Panc1 (cell line): ENCODE data around the gene LBR. TPM values are rescaled to one million over a fixed set of nuclear protein-coding genes. Genes with fewer than 3 reads are reported as not detected.

Source experiments
- ATAC-seq: fragments of 200-7000 bp; cut with Tn5 transposase; 2 replicates; pipeline ENCODE4 v1.9.1; 2020; ENCODE audit warnings: mild to moderate bottlenecking, moderate library complexity
- BruUV-seq: library from RNA; stranded (reverse); fragments of 400-500 nt; replicated peaks from 2 replicates; lab custom pipeline; 2021; lab: Mats Ljungman, UMichigan
- CTCF ChIA-PET: fragments of 300-600 bp; sonication (Branson Sonifier 250); formaldehyde crosslinking; loops from one replicate; lab custom pipeline; 2022; ENCODE audit warnings: antibody characterized with exemption; lab: Charles Lee
- POLR2A ChIA-PET: fragments of 300-600 bp; sonication (Branson Sonifier 250); formaldehyde crosslinking; loops from one replicate; lab custom pipeline; 2022; ENCODE audit warnings: antibody characterized with exemption; lab: Charles Lee
- DNase-seq: peaks from one replicate; pipeline ENCODE4 v3.0.0-alpha.2; 2010; ENCODE audit warnings: low read depth, low spot score
- H3K27ac ChIP-seq: 2 replicates; pipeline ENCODE4 v1.5.1; 2011; ENCODE audit warnings: mild to moderate bottlenecking, low read length, inconsistent platforms
- H3K27me3 ChIP-seq: fragments of 200-500 bp; sonication (Bioruptor generic); 2 replicates; pipeline ENCODE4 v1.6.0; 2014; ENCODE audit warnings: low read length, inconsistent platforms; ENCODE audit not compliant: control insufficient read depth, insufficient read depth
- H3K36me3 ChIP-seq: fragments of 200-500 bp; sonication (Bioruptor generic); 2 replicates; pipeline ENCODE4 v1.5.1; 2014; ENCODE audit warnings: inconsistent platforms, mild to moderate bottlenecking, low read length, moderate library complexity; ENCODE audit not compliant: control insufficient read depth, insufficient read depth
- H3K4me1 ChIP-seq: 2 replicates; pipeline ENCODE4 v1.5.1; 2011; ENCODE audit warnings: inconsistent platforms, mild to moderate bottlenecking, low read length, moderate library complexity; ENCODE audit not compliant: control insufficient read depth, insufficient read depth
- H3K4me3 ChIP-seq, 2 experiments: 2 replicates each; pipeline ENCODE4 v1.5.1; 2011 to 2012; ENCODE audit warnings: low read depth in 2 of 2, low read length in 2 of 2, mild to moderate bottlenecking in 2 of 2, inconsistent platforms in 1 of 2, moderate library complexity in 1 of 2
- H3K9me3 ChIP-seq: fragments of 200-500 bp; sonication (Bioruptor generic); 2 replicates; pipeline ENCODE4 v1.5.1; 2014; ENCODE audit warnings: low read depth, mild to moderate bottlenecking, inconsistent platforms, low read length, moderate library complexity; ENCODE audit not compliant: control insufficient read depth, insufficient read depth
- CTCF ChIP-seq: fragments of 450-650 bp; IDR thresholded peaks from 2 replicates; pipeline ENCODE4 v1.5.1; 2017; ENCODE audit warnings: mild to moderate bottlenecking
- POLR2AphosphoS5 ChIP-seq: IDR thresholded peaks from 2 replicates; pipeline ENCODE4 v1.6.1; 2012; ENCODE audit warnings: mild to moderate bottlenecking, low read depth, low read length, moderate library complexity
- SIN3A ChIP-seq: IDR thresholded peaks from 2 replicates; pipeline ENCODE4 v1.6.1; 2012; ENCODE audit warnings: low read depth, mild to moderate bottlenecking, low read length, moderate library complexity, borderline replicate concordance; ENCODE audit not compliant: insufficient read depth
- TCF7L2 ChIP-seq: IDR thresholded peaks from 2 replicates; pipeline ENCODE4 v1.6.1; 2011; ENCODE audit warnings: mild to moderate bottlenecking, low read depth, low read length, inconsistent platforms
- in situ Hi-C: cut with HindIII; loops from 2 replicates; pipeline ENCODE4 v1.10.0; 2016; ENCODE audit warnings: low sequenced_read_pairs, low pct_unique_long_range_greater_than_20kb
- intact Hi-C: fragments of 100-400 bp; cut with micrococcal nuclease; formaldehyde crosslinking; loops from one replicate; pipeline ENCODE4 v1.10.0; 2022; ENCODE audit not compliant: unreplicated experiment
- total RNA-seq: library from RNA; stranded (reverse); gene quantifications from one replicate; pipeline ENCODE4 v1.2.1, GENCODE V29; 2021; ENCODE audit not compliant: unreplicated experiment
- TF ChIP-seq, protein P1 (sequence below), 2 experiments: IDR thresholded peaks; 2 replicates each; pipeline ENCODE4 v1.6.1; 2011 to 2012; ENCODE audit warnings: low read depth in 2 of 2, control low read depth in 1 of 2, low read length in 1 of 2, mild to moderate bottlenecking in 1 of 2, moderate library complexity in 1 of 2; ENCODE audit not compliant: insufficient read depth in 1 of 2

The LBR gene
- total RNA-seq, 1 experiment from 2014 or later, result 58.2 TPM

GRCh38 chr1:225476538-225476988 lies 48.7 kb upstream of the LBR start:
- in situ Hi-C loops, result no loop called here

DNA sequence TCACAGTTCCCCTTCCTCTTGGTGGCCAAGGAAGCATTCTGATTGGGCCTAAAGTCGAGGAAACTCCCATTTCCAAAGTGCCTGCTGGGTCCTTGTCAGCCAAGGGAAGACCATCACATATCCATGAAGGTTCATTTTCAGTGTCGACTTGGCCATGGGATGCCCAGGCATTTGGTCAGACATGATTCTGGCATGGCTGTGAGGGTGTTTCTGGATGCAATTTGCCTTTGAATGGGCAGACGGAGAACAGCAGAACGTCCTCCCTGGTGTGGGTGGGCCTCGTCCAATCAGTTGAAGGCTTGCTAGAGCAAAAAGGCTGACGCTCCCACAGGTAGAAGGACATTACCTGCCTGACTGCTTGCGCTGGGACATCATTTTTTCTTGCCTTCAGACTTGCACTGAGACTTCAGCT lies 48.3 kb upstream of the LBR start:
- no peak overlapping the region for H3K27ac ChIP-seq
- TF ChIP-seq SIN3A (no peak), POLR2AphosphoS5 (no peak), TCF7L2 (no peak)
- TF ChIP-seq, protein P1, sequence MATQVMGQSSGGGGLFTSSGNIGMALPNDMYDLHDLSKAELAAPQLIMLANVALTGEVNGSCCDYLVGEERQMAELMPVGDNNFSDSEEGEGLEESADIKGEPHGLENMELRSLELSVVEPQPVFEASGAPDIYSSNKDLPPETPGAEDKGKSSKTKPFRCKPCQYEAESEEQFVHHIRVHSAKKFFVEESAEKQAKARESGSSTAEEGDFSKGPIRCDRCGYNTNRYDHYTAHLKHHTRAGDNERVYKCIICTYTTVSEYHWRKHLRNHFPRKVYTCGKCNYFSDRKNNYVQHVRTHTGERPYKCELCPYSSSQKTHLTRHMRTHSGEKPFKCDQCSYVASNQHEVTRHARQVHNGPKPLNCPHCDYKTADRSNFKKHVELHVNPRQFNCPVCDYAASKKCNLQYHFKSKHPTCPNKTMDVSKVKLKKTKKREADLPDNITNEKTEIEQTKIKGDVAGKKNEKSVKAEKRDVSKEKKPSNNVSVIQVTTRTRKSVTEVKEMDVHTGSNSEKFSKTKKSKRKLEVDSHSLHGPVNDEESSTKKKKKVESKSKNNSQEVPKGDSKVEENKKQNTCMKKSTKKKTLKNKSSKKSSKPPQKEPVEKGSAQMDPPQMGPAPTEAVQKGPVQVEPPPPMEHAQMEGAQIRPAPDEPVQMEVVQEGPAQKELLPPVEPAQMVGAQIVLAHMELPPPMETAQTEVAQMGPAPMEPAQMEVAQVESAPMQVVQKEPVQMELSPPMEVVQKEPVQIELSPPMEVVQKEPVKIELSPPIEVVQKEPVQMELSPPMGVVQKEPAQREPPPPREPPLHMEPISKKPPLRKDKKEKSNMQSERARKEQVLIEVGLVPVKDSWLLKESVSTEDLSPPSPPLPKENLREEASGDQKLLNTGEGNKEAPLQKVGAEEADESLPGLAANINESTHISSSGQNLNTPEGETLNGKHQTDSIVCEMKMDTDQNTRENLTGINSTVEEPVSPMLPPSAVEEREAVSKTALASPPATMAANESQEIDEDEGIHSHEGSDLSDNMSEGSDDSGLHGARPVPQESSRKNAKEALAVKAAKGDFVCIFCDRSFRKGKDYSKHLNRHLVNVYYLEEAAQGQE (IDR thresholded peaks at IDR 0.05; ENCODE audit: insufficient read depth in 1 of 2, low read depth in 2 of 2, low read length in 1 of 2), result no peak
- DNase-seq (no peak), ATAC-seq (no peak)
- H3K4me3 ChIP-seq, result no peak overlapping the region
- H3K27me3 ChIP-seq, result no peaks in the 10 kb centered on the region
- H3K9me3 ChIP-seq, result no peaks in the 10 kb centered on the region
- no peaks in the 10 kb centered on the region for H3K36me3 ChIP-seq
- intact Hi-C loops, result loop anchor here (10.0 kb wide), 1 partner anchor 589 kb away; the partner anchor contains the start of gene H3-3A
- ChIA-PET POLR2A (no interaction called here), CTCF (interaction anchor here (0.6 kb wide), 1 partner anchor 644 kb away, joined by 3 read pairs; no protein-coding TSS in a partner anchor)
- H3K4me1 ChIP-seq, result no peaks in the 10 kb centered on the region
- BruUV-seq, result no TSS peak
- in situ Hi-C loops, result no loop called here

More at GRCh38 chr1:225476538-225476988, 48.7 kb upstream of the LBR start:
- no TSS peak for BruUV-seq
- Histone ChIP-seq H3K36me3 (no peaks in the 10 kb centered on the region), H3K27ac (no peak overlapping the region), H3K27me3 (no peaks in the 10 kb centered on the region), H3K9me3 (no peaks in the 10 kb centered on the region), H3K4me3 (no peak overlapping the region), H3K4me1 (no peaks in the 10 kb centered on the region)
- ChIA-PET CTCF (interaction anchor here (0.6 kb wide), 1 partner anchor 644 kb away, joined by 3 read pairs; no protein-coding TSS in a partner anchor), POLR2A (no interaction called here)
- DNase-seq, result no peak
- ATAC-seq, result no peak
- intact Hi-C loops, result loop anchor here (10.0 kb wide), 1 partner anchor 588 kb away; the partner anchor contains the start of gene H3-3A
- TF ChIP-seq TCF7L2, result no peak
- TF ChIP-seq SIN3A, result no peak
- TF ChIP-seq, protein P1 (IDR thresholded peaks at IDR 0.05; ENCODE audit: insufficient read depth in 1 of 2, low read depth in 2 of 2, low read length in 1 of 2), result no peak
- no peak for TF ChIP-seq POLR2AphosphoS5
- no peak for TF ChIP-seq CTCF
